Kidney (tissue), 14 donors: Measurements from ENCODE around the gene ZNF74. TPM values are rescaled to one million over a fixed set of nuclear protein-coding genes. Genes with fewer than 3 reads are reported as not detected.

Experiments
- DNase-seq, 5 donors: peaks; one replicate each; pipeline ENCODE4 v3.0.0-alpha.2; 2013 to 2020
- FAIRE-seq: peaks from 2 replicates; lab custom pipeline; 2012; peaks lifted over from hg19 to GRCh38; lab: Jason Lieb, UNC
- H3K27ac ChIP-seq, 2 donors: one replicate each; pipeline ENCODE4 v1.7.0; 2013; ENCODE audit warnings: low read depth in 2 of 2, low read length in 2 of 2, inconsistent platforms in 1 of 2
- H3K27me3 ChIP-seq: one replicate; pipeline ENCODE4 v1.7.1; 2013; ENCODE audit warnings: low read length, inconsistent platforms; ENCODE audit not compliant: control insufficient read depth, insufficient read depth
- H3K36me3 ChIP-seq, 3 donors: one replicate each; pipeline versions ENCODE4 v1.7.0 to v1.7.1; 2013; ENCODE audit warnings: low read length in 3 of 3, control low read depth in 1 of 3, inconsistent platforms in 1 of 3; ENCODE audit not compliant: insufficient read depth in 3 of 3, control insufficient read depth in 2 of 3
- H3K4me1 ChIP-seq, 3 donors: one replicate each; pipeline versions ENCODE4 v1.7.0 to v1.7.1; 2013; ENCODE audit warnings: low read length in 3 of 3, inconsistent platforms in 1 of 3, low read depth in 1 of 3; ENCODE audit not compliant: control insufficient read depth in 2 of 3, insufficient read depth in 2 of 3
- H3K4me3 ChIP-seq, 3 donors: one replicate each; pipeline versions ENCODE4 v1.7.0 to v1.8.1; 2013; ENCODE audit warnings: low read length in 3 of 3, control low read depth in 1 of 3, inconsistent platforms in 1 of 3
- H3K9ac ChIP-seq, 3 donors: one replicate each; pipeline versions ENCODE4 v1.7.0 to v1.7.1; 2013; ENCODE audit warnings: low read length in 3 of 3, control low read depth in 1 of 3, inconsistent platforms in 1 of 3
- H3K9me3 ChIP-seq, 3 donors: one replicate each; pipeline versions ENCODE4 v1.7.0 to v1.7.1; 2013; ENCODE audit warnings: low read length in 3 of 3, control low read depth in 1 of 3, inconsistent platforms in 1 of 3; ENCODE audit not compliant: control insufficient read depth in 2 of 3, insufficient read depth in 1 of 3
- CTCF ChIP-seq: IDR thresholded peaks from 3 replicates; pipeline ENCODE4 v1.5.1; 2012; ENCODE audit warnings: mild to moderate bottlenecking, moderate library complexity, borderline replicate concordance; ENCODE audit not compliant: insufficient read depth; ENCODE audit errors: extremely low read depth
- intact Hi-C: fragments of 100-400 bp; cut with DNase I; formaldehyde crosslinking; loops from one replicate; pipeline ENCODE4 v1.11.1; 2022
- polyA plus RNA-seq: library from polyadenylated mRNA; stranded (reverse); fragments of 350-450 nt; fragmentation: Illumina TruSeq; extraction: RNeasy Lipid Tissue Mini Kit (QIAGEN cat#74804); gene quantifications from one replicate; pipeline ENCODE4 v1.2.3, GENCODE V29; 2014; ENCODE audit warnings: low read depth, low replicate concordance; ENCODE audit not compliant: insufficient read depth
- total RNA-seq: library from RNA; stranded (reverse); fragmentation: NEBNext Ultra II Directional; extraction: Animal tissue kit (Norgen Biotek cat#: 25700); gene quantifications from one replicate; pipeline ENCODE4 v1.2.1, GENCODE V29; 2021
- donor health status: control.
- donor health status: control.
- donor health status: control.
- donor health status: control.
- donor health status: control.
- donor health status: DM: yes; HTN: yes; CAD: no.
- donor health status: Normal renal cell carcinoma (clear cell type).

ZNF74 gene
- total and polyA plus RNA-seq, 2 donors from 2014 or later: 3.7 to 6.5 TPM

GRCh38 chr22:20436307-20436767 lies 42.4 kb downstream of the ZNF74 start:
- peaks cover 0 to 20% (median 0%) of the 10 kb centered on the region in 3 donors for H3K4me1 ChIP-seq
- peak overlapping the region in 1 of 3 donors; percentile 67 for H3K9ac ChIP-seq
- TF ChIP-seq CTCF: no peak
- no peaks in the 10 kb centered on the region for H3K36me3 ChIP-seq
- H3K27me3 ChIP-seq: no peaks in the 10 kb centered on the region
- H3K4me3 ChIP-seq: peak overlapping the region in 2 of 3 donors; percentile 77 to 81
- peak; percentile 71 to 92 (median 84) for DNase-seq
- H3K9me3 ChIP-seq: no peaks in the 10 kb centered on the region
- no peak for FAIRE-seq
- intact Hi-C loops: no loop called here
- H3K27ac ChIP-seq: no peak overlapping the region

- intact Hi-C loops: no loop called here
- H3K9ac ChIP-seq: peak overlapping the region; percentile 2 to 58 (median 40)
- no peaks in the 10 kb centered on the region for H3K27me3 ChIP-seq
- peak overlapping the region; percentile 45 to 51 for H3K27ac ChIP-seq
- no peaks in the 10 kb centered on the region for H3K36me3 ChIP-seq
- FAIRE-seq (no peak), DNase-seq (peak; percentile 46 to 83 (median 61))
- H3K9me3 ChIP-seq: no peaks in the 10 kb centered on the region
- H3K4me3 ChIP-seq: peak overlapping the region; percentile 53 to 81 (median 77)
- H3K4me1 ChIP-seq: peaks cover 0 to 19% (median 3%) of the 10 kb centered on the region in 3 donors
- TF ChIP-seq CTCF: no peak
Observed at GRCh38 chr22:20436768-20437612, 43.0 kb downstream of the ZNF74 start.

- Histone ChIP-seq H3K9me3 (no peaks in the 10 kb centered on the region), H3K4me1 (peaks cover 0 to 23% (median 4%) of the 10 kb centered on the region in 3 donors), H3K4me3 (peak within 1 kb of the TSS; percentile 53 to 81 (median 77)), H3K27me3 (no peaks in the 10 kb centered on the region), H3K9ac (peak within 1 kb of the TSS; percentile 2 to 67 (median 40)), H3K36me3 (no peaks in the 10 kb centered on the region), H3K27ac (peak within 1 kb of the TSS; percentile 45 to 63)
- no peak for FAIRE-seq
- intact Hi-C loops: no loop called here
- TF ChIP-seq CTCF: no peak
- DNase-seq: peak; percentile 81 to 93 (median 86)
Observed at GRCh38 chr22:20437613-20438426, 43.9 kb downstream of the ZNF74 start, which contains the start of gene SCARF2. Gene SCARF2 (minus strand): TSS chr22:20437825. CDS start chr22:20437754, 71 bp downstream.
